Neural cell (in vitro differentiated cells): ENCODE results near the gene OTUD7B. TPM values are rescaled to one million over a fixed set of nuclear protein-coding genes. Genes with fewer than 3 reads are reported as not detected.

Experiments
- H2AFZ ChIP-seq: fragments of 200-600, 300-800 bp; sonication (generic), shearing (Covaris generic); 2 replicates; pipeline ENCODE4 v1.6.0; 2014; ENCODE audit warnings: low read depth, mild to moderate bottlenecking, antibody characterized with exemption, low read length, moderate library complexity
- H3F3A ChIP-seq: fragments of 200-600 bp; shearing (Covaris generic); 2 replicates; pipeline ENCODE4 v1.6.1; 2016; ENCODE audit warnings: mild to moderate bottlenecking, moderate library complexity, mixed read lengths, antibody characterized with exemption, low read length; ENCODE audit not compliant: insufficient read depth, poor library complexity, severe bottlenecking
- H3K27ac ChIP-seq: fragments of 200-600, 300-800 bp; sonication (generic), shearing (Covaris generic); 2 replicates; pipeline ENCODE4 v1.5.1; 2014; ENCODE audit warnings: mild to moderate bottlenecking, low read length, moderate library complexity
- H3K27me3 ChIP-seq: fragments of 300-800, 200-600 bp; sonication (generic), shearing (Covaris generic); 2 replicates; pipeline ENCODE4 v1.6.0; 2014; ENCODE audit warnings: mild to moderate bottlenecking, low read depth, low read length, moderate library complexity; ENCODE audit not compliant: insufficient read depth
- H3K36me3 ChIP-seq: fragments of 300-800, 200-600 bp; sonication (generic), shearing (Covaris generic); 2 replicates; pipeline ENCODE4 v1.5.1; 2014; ENCODE audit warnings: mild to moderate bottlenecking, antibody characterized with exemption, low read length, moderate library complexity; ENCODE audit not compliant: insufficient read depth
- H3K4me2 ChIP-seq: fragments of 300-800, 200-600 bp; sonication (generic), shearing (Covaris generic); 2 replicates; pipeline ENCODE4 v1.6.0; 2014; ENCODE audit warnings: mild to moderate bottlenecking, low read length
- H3K4me3 ChIP-seq: fragments of 300-800, 200-600 bp; sonication (generic), shearing (Covaris generic); 2 replicates; pipeline ENCODE4 v1.5.1; 2014; ENCODE audit warnings: mild to moderate bottlenecking, low read length, moderate library complexity
- H3K79me2 ChIP-seq: fragments of 200-600 bp; shearing (Covaris generic); replicated peaks from 2 replicates; pipeline ENCODE4 v1.6.0; 2014; ENCODE audit warnings: mild to moderate bottlenecking, low read length, moderate library complexity; ENCODE audit not compliant: insufficient read depth
- H3K9ac ChIP-seq: fragments of 300-800, 200-600 bp; sonication (generic), shearing (Covaris generic); 2 replicates; pipeline ENCODE4 v1.6.1; 2016; ENCODE audit warnings: mild to moderate bottlenecking, low read length, mixed read lengths
- H3K9me2 ChIP-seq: fragments of 200-600 bp; shearing (Covaris generic); 2 replicates; pipeline ENCODE4 v1.6.1; 2016; ENCODE audit warnings: mild to moderate bottlenecking, low read length, mixed read lengths; ENCODE audit not compliant: insufficient read depth
- H3K9me3 ChIP-seq: fragments of 200-600, 300-800 bp; sonication (generic), shearing (Covaris generic); 2 replicates; pipeline ENCODE4 v1.6.1; 2016; ENCODE audit warnings: mild to moderate bottlenecking, mixed run types, low read length, moderate library complexity, mixed read lengths
- H4K20me1 ChIP-seq: fragments of 200-600 bp; shearing (Covaris generic); 2 replicates; pipeline ENCODE4 v1.6.1; 2016; ENCODE audit warnings: mild to moderate bottlenecking, mixed run types; ENCODE audit not compliant: insufficient read depth
- CTCF ChIP-seq: fragments of 450-650 bp; IDR thresholded peaks from 2 replicates; pipeline ENCODE4 v1.5.1; 2014; ENCODE audit warnings: antibody characterized with exemption, mild to moderate bottlenecking, moderate library complexity; ENCODE audit not compliant: poor library complexity, severe bottlenecking
- EP300 ChIP-seq: fragments of 450-650 bp; conservative IDR thresholded peaks from 2 replicates; pipeline ENCODE4 v1.6.1; 2014; ENCODE audit warnings: antibody characterized with exemption, mild to moderate bottlenecking, moderate library complexity; ENCODE audit not compliant: poor library complexity, severe bottlenecking
- EZH2 ChIP-seq: fragments of 200-600, 300-800 bp; shearing (Covaris generic), sonication (generic); IDR thresholded peaks from 2 replicates; pipeline ENCODE4 v1.6.1; 2014; ENCODE audit warnings: antibody characterized with exemption, low read length, borderline replicate concordance, mild to moderate bottlenecking; ENCODE audit not compliant: insufficient read depth, poor library complexity, severe bottlenecking
- MXI1 ChIP-seq: fragments of 450-650 bp; conservative IDR thresholded peaks from 2 replicates; pipeline ENCODE4 v1.6.1; 2014; ENCODE audit warnings: antibody characterized with exemption, mild to moderate bottlenecking; ENCODE audit not compliant: poor library complexity, severe bottlenecking
- POLR2AphosphoS5 ChIP-seq: IDR thresholded peaks from 2 replicates; pipeline ENCODE4 v1.6.1; 2012
- RAD21 ChIP-seq: fragments of 450-650 bp; conservative IDR thresholded peaks from 2 replicates; pipeline ENCODE4 v1.6.1; 2014; ENCODE audit warnings: antibody characterized with exemption, mild to moderate bottlenecking, moderate library complexity
- SMC3 ChIP-seq: fragments of 450-650 bp; conservative IDR thresholded peaks from 2 replicates; pipeline ENCODE4 v1.6.1; 2014; ENCODE audit warnings: antibody characterized with exemption, mild to moderate bottlenecking, moderate library complexity; ENCODE audit not compliant: poor library complexity
- TAF1 ChIP-seq: IDR thresholded peaks from 2 replicates; pipeline ENCODE4 v1.6.1; 2012; ENCODE audit warnings: low read depth
- polyA plus RNA-seq: library from polyadenylated mRNA; depleted of rRNA; stranded (reverse); fragments of >200 nt; gene quantifications from 2 replicates; pipeline ENCODE4 v1.2.3, GENCODE V29; 2014
- TF ChIP-seq, protein P1 (sequence below): IDR thresholded peaks from 2 replicates; pipeline ENCODE4 v1.6.1; 2012; ENCODE audit warnings: borderline replicate concordance

OTUD7B gene
- polyA plus RNA-seq, 1 donor from 2014 or later = 2.1 TPM

DNA sequence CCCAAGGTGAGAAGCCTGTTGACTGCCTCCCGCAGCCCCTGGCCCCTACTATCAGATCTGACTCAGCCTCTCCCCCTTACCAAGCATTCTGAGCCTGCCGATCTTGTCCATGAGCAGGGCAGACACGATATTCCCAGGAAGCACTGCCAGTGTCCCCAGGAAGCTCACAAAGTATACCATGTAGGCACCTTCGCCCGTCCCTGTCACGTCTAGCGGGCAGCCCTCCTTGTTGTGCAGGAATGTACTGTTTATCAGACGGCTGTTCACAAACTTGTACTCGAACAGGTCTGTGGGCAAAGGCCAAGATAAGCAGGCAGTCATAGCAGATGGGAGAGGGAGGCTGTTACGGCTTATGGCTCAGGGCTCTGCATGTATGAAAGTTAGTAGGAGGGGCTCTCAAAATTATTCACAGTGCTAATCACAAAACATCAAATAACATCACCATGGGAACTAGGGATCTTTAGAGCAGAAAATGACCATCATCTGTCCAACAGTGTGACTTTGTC, 103.9 kb downstream of the OTUD7B start:
- no peaks in the 10 kb centered on the region for H3K9me3 ChIP-seq
- H2AFZ ChIP-seq = no peak overlapping the region
- no peaks in the 10 kb centered on the region for H3F3A ChIP-seq
- no peak overlapping the region for H3K27ac ChIP-seq
- TF ChIP-seq RAD21 (no peak), POLR2AphosphoS5 (no peak), EP300 (no peak), SMC3 (no peak), MXI1 (no peak), CTCF (no peak), EZH2 (no peak), TAF1 (no peak)
- TF ChIP-seq, protein P1, sequence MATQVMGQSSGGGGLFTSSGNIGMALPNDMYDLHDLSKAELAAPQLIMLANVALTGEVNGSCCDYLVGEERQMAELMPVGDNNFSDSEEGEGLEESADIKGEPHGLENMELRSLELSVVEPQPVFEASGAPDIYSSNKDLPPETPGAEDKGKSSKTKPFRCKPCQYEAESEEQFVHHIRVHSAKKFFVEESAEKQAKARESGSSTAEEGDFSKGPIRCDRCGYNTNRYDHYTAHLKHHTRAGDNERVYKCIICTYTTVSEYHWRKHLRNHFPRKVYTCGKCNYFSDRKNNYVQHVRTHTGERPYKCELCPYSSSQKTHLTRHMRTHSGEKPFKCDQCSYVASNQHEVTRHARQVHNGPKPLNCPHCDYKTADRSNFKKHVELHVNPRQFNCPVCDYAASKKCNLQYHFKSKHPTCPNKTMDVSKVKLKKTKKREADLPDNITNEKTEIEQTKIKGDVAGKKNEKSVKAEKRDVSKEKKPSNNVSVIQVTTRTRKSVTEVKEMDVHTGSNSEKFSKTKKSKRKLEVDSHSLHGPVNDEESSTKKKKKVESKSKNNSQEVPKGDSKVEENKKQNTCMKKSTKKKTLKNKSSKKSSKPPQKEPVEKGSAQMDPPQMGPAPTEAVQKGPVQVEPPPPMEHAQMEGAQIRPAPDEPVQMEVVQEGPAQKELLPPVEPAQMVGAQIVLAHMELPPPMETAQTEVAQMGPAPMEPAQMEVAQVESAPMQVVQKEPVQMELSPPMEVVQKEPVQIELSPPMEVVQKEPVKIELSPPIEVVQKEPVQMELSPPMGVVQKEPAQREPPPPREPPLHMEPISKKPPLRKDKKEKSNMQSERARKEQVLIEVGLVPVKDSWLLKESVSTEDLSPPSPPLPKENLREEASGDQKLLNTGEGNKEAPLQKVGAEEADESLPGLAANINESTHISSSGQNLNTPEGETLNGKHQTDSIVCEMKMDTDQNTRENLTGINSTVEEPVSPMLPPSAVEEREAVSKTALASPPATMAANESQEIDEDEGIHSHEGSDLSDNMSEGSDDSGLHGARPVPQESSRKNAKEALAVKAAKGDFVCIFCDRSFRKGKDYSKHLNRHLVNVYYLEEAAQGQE = no peak
- no peaks in the 10 kb centered on the region for H3K79me2 ChIP-seq
- H3K9me2 ChIP-seq = no peaks in the 10 kb centered on the region
- no peak overlapping the region for H3K9ac ChIP-seq
- H3K36me3 ChIP-seq = no peaks in the 10 kb centered on the region
- no peak overlapping the region for H3K4me3 ChIP-seq
- H3K27me3 ChIP-seq = no peaks in the 10 kb centered on the region
- H3K4me2 ChIP-seq = no peak overlapping the region
- no peaks in the 10 kb centered on the region for H4K20me1 ChIP-seq

DNA sequence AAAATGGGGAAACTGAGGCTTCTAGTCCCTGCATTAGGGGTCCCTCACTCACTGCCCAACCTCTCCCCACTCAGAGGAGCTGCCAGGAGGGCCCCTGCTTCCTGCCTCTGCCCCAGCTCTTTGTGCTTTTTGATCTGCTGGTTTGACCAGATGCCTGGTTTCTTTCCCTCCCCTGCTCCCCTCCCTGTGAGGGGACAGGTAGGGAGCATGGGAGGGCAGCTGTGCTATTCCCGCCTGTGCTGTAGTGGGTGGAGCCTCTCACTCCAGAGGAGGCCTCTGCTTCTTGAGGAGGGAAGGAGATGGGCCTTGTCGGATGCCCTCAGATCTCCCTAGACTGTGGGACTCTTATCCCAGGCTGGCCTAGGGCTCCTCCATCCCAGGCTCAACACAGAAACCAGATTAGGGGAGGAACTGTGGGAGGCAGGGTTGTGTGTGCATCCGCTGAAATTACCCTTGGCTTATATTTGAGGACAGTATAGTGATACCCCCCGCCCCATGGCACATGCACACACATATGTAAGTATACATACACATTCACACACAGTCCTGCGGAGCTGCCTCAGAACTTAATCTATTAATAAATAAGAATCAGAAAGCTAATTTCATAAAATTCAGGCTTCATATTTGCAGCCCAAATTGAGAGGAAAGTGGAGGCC, 106.6 kb downstream of the OTUD7B start:
- no peaks in the 10 kb centered on the region for H3K36me3 ChIP-seq
- no peaks in the 10 kb centered on the region for H3K9me3 ChIP-seq
- H3F3A ChIP-seq = no peaks in the 10 kb centered on the region
- H3K9ac ChIP-seq = no peak overlapping the region
- H3K79me2 ChIP-seq = no peaks in the 10 kb centered on the region
- H2AFZ ChIP-seq = no peak overlapping the region
- no peaks in the 10 kb centered on the region for H3K9me2 ChIP-seq
- no peaks in the 10 kb centered on the region for H3K27me3 ChIP-seq
- no peak overlapping the region for H3K4me2 ChIP-seq
- H3K27ac ChIP-seq = no peak overlapping the region
- H3K4me3 ChIP-seq = no peak overlapping the region
- TF ChIP-seq SMC3 (no peak), TAF1 (no peak), POLR2AphosphoS5 (no peak), MXI1 (no peak), EP300 (no peak), RAD21 (no peak), EZH2 (no peak), CTCF (no peak)
- TF ChIP-seq, protein P1 = no peak
- no peaks in the 10 kb centered on the region for H4K20me1 ChIP-seq
